ENCODE measurements around the gene RHOT1.
"Not testable (repeated sequence)": the region's sequence is repeated elsewhere in the genome, so short reads cannot be mapped to it uniquely, and the experiment has no call there.

Gene RHOT1

DNA sequence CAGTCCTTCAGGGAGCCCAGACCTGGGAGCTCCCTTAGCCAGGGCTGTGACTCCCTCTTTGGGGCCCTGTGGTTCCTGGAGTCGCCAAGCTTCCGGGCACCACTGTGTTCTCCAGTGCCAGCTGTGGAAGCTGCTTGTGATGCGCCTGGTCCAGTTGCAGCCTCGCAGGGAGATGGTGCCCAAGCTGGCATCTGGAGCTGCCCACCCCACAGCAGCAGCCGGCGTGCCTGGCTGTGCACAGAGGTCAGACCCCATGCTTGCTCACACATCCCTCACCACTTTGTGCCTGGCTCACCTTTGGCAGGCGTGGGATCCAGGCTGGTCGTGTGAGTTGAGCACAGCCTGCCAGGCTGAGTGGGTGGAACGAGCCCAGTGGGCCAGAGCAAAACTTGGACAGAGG, 18.2 kb downstream of the RHOT1 start:
- no peak for DNase-seq

DNA sequence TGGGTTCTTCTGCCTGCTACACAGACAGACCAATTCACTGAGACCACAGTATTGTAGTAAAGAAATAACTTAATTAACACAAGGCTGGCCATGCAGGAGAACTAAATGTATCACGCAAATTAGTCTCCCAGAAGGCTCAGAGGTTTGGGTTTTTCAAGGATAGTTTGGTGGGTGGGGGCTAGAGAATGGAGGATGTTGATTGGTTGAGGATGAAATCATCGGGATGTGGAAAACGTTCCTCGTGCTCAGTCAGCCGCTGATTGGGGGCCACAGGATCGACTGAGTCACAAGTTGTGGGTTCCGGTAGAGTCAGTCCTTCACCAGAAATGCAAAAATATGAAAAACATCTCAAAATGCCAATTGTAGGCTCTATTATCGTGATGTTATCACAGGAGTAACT, 18.7 kb downstream of the RHOT1 start:
- no peak for DNase-seq

DNA sequence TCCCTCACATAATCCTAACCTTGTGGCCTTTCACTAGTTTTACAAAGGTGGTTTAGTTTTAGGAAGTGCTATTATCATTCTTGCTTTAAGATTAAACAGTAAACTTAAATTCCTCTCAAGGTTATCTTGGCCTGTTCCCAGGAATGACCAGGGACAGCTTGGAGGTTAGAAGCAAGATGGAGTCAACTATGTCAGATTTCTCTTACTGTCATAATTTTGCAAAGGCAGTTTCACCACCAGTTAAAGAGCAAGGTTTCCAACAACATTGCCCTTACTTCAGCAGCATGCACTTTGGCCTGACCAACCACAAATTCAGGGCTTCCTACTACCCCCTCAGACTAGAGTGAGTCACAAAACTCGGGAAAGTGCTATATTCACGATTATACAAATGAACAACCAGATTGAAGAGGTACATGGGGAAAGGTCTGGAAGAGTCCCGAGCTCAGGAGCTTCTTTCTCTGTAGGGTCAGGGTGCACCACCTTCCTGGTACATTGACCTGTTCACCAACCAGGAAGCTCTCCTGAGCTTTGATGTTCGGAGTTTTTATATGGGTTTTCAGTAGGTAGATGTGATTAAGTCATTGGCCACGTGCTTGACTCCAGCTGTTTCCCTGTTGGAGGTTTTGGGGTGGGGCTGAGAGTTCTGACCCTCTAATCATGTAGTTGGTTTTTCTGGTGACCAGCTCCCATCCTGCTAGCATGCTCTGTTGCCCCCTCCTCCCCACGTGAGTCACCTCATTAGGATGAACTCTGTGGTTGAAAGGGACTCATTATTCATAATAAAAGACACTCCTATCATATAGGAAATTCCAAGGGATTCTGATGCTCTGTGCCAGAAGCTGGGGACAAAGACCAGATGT, 19.4 kb downstream of the RHOT1 start:
- DNase-seq: no peak

DNA sequence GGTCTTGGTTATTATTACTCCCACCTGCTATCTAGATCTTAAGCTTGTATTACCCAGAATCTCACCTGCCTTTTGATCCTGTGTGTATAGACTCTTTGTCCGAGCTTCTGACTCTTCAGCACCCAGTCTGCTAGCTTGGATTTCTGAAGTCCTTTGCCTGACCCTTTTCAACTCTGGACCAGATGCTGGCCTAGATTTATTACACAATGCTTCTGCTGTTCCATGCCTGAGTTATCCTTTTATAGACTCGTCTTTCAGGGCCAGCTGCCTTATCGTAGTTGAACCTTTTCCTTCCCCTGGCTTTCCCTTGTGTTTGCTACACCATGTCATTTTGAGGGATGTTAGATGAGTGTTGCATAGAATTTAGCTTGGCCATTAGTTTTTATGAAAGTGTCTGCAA, 32.6 kb downstream of the RHOT1 start:
- no peak for DNase-seq

DNA sequence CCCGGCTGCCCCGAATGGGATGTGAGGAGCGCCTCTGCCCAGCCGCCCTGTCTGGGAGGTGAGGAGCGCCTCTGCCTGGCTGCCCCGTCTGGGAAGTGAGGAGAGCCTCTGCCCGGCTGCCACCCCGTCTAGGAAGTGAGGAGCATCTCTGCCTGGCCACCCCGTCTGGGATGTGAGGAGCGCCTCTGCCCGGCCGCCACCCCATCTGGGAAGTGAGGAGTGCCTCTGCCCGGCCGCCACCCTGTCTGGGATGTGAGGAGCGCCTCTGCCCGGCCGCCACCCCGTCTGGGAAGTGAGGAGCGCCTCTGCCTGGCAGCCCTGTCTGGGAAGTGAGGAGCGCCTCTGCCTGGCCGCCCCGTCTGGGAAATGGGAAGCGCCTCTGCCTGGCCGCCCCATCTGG, 36.4 kb downstream of the RHOT1 start:
- DNase-seq: not testable (repeated sequence)

DNA sequence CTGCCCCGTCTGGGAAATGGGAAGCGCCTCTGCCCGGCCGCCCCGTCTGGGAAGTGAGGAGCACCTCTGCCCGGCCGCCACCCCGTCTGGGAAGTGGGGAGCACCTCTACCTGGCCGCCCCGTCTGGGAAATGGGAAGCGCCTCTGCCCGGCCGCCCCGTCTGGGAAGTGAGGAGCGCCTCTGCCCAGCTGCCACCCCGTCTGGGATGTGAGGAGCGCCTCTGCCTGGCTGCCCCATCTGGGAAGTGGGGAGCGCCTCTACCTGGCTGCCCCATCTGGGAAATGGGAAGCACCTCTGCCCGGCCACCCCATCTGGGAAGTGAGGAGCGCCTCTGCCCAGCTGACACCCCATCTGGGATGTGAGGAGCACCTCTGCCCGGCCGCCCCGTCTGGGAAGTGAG, 36.8 kb downstream of the RHOT1 start:
- not testable (repeated sequence) for DNase-seq

DNA sequence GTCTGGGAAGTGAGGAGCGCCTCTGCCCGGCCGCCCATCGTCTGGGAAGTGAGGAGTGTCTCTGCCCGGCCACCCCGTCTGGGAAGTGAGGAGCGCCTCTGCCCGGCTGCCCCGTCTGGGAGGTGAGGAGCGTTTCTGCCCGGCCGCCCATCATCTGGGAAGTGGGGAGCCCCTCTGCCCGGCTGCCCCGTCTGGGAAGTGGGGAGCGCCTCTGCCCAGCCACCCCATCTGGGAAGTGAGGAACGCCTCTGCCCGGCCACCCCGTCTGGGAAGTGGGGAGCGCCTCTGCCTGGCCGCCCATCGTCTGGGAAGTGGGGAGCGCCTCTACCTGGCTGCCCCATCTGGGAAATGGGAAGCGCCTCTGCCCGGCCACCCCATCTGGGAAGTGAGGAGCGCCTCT, 37.2 kb downstream of the RHOT1 start:
- DNase-seq: not testable (repeated sequence)

DNA sequence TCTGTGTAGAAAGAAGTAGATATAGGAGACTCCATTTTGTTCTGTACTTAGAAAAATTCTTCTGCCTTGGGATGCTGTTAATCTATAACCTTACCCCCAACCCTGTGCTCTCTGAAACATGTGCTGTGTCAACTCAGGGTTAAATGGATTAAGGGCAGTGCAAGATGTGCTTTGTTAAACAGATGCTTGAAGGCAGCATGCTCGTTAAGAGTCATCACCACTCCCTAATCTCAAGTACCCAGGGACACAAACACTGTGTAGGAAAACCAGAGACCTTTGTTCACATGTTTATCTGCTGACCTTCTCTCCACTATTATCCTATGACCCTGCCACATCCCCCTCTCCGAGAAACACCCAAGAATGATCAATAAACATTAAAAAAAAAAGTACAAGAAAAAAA, 38.0 kb downstream of the RHOT1 start:
- not testable (repeated sequence) for DNase-seq

DNA sequence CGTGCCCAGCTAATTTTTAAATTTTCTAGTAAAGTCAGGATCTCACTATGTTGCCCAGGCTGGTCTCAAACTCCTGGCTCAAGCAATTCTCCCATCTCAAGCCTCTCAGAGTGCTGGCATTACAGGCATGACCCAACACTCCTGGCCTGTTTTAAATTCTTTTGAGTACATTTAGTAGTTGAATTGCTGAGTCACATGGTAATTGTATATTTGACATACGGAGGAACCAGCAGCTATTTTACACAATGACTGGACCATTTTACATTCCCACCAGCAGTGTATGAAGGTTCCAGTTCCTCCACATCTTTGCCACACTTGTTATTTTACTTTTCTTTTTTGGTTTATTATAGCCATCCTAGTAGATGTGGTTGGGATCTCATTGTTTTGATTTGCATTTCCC, 43.6 kb downstream of the RHOT1 start:
- DNase-seq: no peak

DNA sequence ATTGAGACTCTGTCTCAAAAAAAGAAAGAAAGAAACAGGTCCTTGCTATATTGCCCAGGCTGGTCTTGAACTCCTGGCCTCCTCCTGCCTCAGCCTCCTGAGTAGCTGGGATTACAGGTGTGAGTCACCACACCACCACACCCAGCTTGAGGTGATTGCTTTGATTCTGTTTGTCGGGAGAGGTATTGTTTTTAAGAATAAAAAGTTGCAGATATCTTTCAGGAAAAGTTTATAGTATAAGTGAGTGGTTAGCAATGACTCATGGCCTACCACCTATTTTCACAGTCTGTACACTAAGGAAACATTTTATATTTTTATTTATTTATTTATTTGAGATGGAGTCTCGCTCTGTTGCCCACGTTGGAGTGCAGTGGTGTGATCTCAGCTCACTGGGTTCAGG, 45.0 kb downstream of the RHOT1 start:
- no peak for DNase-seq

DNA sequence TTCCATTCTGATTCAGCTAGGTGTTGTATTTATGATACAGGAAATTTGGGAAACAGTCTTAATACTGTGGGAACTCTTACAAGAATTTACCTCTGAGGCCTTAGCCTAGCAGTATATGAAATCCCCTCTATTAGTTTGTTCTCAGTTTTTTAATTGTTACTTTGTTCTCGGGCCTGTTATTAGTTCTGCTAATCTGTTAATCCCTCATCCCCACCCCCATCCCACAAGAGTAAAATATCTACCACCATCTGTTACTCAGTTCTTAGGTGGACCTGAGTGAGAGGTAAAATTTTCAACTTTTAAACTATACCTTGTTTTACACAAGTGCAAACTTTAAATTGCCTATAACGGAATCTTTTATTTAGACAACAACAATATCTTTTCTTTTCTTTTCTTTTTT, 47.0 kb downstream of the RHOT1 start:
- DNase-seq: no peak

DNA sequence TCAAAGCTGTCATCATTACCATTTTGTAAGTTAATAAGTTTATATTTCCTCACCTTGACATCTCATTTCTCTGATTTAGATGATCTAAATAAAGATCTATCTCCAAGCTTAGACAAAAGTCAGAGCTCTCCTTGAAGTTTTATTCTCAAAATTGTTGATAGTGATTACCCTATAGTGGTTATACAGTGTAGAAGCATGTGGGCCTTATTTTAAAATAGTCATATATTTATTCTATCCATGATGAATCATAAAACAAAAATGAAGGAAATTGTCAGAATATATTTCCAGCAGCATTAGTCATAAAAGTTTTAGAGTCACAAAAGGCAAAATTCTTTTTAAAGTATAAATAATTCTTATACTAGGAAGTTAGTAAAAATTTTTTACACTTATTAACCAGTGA, 49.0 kb downstream of the RHOT1 start:
- DNase-seq: no peak

DNA sequence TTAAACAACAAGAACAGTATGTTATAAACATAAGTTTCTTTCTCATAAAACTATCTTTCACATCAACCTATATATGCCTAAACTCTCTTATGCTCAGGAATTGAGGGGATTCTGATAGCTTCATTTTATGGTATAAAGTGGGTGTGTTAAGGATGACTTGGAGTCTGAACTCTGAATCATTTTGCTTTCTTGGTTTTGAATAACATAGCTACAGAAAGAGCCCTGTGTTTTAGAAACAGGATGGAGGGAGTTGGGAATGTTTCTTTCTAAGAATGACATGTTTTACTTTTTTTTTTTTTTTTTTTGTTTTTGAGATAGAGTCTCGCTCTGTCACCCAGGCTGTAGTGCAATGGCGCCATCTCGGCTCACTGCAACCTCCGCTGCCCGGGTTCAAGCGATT, 50.1 kb downstream of the RHOT1 start:
- DNase-seq: no peak

DNA sequence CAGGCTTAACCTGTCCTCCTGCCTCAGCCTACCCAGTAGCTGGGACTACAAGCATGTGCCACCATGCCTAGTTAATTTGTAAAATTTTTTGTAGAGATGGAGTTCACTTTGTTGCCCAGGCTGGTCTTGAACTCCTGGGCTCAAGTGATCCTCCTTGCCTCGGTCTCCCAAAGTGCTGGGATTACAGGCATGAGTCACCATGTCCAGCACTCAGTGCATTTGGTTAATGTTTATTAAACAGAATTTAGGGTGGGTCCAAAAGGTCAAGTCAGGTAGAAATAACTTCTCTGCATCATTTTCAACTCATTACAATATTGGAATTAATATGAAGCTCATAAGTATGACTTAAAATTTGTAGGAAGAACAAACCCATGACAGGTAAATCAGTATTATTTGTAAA, 55.7 kb downstream of the RHOT1 start:
- DNase-seq: no peak

DNA sequence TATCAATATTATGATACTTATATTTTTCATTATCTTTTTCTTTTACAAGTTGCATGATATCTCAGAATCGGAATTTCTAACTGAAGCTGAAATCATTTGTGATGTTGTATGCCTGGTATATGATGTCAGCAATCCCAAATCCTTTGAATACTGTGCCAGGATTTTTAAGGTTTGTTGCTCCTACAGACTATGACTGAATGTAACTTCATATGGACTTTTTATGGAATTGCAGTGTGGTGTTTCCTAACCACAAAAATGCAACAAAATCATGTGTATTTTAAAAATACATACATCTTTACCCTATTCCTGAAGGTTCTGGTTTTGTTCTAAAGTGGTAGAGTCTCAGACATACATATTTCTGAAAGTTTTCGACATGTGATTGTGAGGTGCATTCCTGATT, 64.6 kb downstream of the RHOT1 start:
- DNase-seq: no peak

DNA sequence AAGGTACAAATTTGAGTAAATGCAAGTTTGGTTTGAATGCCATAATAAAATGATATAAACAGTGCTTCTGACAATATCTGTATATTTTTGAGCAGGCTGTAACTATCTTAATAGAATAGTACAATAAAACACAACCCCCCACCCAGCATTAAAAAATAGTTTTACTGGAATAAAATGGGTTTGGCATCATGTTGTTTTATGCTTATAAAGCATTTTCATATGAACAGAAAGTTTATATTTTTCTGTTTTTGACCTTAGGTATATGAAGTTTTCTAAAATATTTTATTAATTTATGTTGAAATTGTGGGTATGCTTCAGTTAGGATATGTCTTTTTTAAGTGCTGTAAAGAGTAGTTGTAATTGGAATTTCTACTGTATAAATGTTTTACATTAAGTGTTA, 66.1 kb downstream of the RHOT1 start:
- no peak for DNase-seq

DNA sequence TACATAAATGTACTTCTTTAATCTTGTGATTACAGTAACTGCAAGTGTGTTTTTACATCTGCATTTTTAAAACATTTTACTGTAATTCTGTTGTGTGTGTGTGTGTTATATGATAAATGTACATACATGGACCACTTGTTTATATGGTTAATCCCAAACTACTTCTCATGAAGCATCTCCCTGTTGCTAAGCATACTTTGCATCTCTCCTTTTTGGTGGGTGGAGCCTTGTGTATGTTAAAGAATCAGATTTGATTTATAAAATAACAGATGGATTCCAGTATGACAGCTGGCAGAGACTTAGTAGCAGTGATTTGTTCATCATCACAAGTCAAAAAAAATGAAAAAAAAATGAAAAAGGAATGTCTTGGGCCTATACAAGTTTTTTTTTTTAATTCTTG, 67.3 kb downstream of the RHOT1 start:
- no peak for DNase-seq

DNA sequence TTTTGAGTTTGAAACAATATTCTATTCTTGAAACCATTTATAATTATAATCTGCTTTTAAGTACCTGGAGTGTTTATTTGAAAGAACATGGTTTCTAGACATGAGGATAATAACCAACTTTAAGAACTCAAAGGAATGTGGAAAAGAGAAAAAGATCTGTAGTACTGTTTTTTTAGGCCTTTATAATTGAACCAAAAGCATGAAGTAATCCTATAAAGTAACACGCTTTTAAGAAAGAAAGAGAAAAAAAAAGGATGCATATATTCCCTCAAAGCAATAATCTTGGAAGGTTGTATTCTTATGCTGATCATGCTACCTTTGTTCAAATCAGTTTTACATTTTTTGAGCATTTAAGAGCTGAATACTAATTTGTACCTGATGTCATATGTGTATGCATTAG, 69.4 kb downstream of the RHOT1 start:
- DNase-seq: no peak

DNA sequence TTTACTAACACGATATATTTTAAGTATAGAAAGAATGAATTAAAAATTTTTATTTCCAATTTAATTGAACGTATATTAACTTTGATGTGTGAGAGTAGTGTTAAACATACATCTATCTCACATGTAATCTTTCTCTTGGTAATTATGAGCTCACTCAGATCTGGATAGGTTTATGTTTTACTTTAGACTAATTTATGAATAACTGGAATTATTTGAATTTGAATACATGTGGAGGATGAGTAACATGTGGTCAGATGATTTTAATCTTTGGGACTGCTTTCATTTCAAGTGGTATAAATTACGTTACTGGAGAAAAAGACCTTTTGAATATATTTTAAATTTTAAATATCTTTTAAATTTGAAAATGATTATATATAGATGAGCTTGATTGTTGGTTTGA, 73.4 kb downstream of the RHOT1 start:
- no peak for DNase-seq

DNA sequence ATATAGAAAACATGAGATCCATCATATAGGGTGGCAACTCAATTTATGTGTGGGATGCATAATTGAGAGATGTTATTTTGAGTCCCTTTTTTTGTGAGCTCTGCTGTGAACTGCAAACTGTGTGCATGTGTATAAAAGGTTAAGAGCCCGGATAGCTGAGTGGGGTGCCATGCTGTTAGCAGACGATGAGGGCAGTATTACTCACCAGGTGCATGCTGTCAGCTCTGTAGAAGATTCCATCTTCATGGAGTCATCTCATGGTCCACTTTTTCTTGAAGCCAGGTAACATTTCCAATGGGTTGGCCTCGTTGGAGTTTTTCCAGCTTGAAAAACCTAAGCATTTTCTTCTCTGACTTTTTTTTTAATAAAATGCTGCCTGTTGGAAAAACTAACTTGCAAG, 80.3 kb downstream of the RHOT1 start:
- no peak for DNase-seq

DNA sequence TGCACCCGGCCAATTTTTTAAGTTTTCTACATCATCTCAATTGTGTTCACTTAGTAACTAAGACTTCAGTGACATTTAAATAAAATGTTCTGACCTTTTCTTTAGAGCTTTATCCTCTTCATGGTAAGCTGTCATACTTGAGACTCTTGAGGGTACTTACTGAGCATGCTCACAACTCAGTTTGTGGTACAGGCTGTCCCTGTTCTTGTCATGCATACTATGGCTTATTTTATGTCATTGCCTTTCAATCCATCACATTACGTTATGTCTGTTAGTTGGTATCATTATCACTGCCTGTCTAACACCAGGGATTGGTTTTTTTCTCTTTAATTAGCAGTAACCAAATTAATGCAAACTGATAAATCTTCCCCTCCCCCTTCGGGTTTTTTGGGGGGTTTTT, 81.4 kb downstream of the RHOT1 start:
- DNase-seq: no peak

DNA sequence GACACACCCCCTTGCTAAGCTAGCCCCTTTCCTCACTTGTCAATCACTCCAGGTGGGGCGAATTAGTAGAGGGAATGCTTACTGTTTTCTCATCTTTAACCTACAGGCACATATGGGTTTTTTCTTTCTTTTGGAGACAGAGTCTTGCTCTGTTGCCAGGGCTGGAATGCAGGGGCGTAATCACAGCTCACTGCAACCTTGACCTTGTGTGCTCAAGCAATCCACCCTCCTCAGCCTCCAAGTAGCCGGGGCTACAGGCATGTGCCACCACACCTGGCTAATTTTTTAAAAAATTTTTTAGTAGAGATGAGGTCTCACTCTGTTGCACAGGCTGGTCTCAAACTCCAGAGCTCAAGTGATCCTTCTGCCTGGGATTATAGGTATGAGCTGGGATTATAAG, 84.6 kb downstream of the RHOT1 start:
- DNase-seq: no peak

DNA sequence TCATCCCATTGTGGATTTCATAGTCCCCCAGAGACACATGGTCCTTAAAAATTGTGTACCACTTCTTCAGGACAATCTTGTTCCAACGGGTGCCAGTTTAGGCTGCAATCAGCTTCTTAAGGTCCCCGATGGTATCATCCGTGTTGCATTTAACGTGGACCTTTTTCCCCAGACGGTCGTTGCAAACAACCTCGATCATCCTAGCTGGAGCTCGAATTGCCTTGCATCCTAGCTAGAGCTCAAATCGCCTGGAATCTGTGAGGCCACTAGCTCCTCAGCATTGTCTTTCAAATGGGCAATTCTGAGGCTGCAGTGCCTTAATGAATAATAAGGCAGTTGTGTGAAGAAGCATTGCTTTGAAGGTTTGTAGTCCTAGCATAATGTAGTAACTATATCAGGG, 85.6 kb downstream of the RHOT1 start:
- DNase-seq: no peak

DNA sequence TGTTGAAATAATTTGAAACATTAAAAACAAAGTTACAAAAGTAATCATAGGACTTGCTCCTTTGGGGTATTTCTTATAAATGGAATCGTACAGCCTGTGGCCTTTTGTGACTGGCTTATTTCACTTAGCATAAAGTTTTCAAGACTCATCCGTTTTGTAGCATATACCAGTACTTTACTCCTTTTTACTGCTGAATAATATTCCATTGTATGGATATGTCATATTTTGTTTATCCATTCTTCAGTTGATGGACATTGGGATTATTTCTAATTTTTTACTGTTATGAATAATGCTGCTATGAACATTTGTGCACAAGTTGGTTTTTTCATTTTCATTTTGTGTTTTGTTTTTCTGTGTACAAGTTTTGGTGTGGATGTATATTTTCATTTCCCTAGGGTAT, 93.3 kb downstream of the RHOT1 start:
- no peak for DNase-seq

DNA sequence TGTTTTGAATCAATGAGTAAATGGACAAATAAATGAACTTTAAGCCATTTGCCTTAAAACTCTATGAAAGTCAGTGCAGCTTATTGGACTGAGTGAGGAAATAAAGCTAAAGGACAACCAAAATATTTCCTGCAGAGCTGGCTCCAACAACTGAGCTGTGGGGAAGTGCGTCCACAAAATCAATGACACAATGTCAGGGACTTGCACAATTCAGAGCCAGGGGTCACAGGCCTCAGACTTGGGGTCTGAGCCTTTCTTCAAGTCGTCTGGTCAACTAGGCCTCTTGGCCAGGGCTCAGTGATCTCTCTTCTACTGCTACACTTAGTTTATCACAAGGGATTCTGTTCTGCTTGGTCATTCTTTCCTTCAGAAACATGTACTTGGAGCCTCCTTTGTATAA, 97.2 kb downstream of the RHOT1 start:
- no peak for DNase-seq
